ENCODE measurements around the gene KNSTRN.
A peak's percentile ranks its signal among the peaks of the same experiment; 100 is the strongest.

Gene KNSTRN

DNA sequence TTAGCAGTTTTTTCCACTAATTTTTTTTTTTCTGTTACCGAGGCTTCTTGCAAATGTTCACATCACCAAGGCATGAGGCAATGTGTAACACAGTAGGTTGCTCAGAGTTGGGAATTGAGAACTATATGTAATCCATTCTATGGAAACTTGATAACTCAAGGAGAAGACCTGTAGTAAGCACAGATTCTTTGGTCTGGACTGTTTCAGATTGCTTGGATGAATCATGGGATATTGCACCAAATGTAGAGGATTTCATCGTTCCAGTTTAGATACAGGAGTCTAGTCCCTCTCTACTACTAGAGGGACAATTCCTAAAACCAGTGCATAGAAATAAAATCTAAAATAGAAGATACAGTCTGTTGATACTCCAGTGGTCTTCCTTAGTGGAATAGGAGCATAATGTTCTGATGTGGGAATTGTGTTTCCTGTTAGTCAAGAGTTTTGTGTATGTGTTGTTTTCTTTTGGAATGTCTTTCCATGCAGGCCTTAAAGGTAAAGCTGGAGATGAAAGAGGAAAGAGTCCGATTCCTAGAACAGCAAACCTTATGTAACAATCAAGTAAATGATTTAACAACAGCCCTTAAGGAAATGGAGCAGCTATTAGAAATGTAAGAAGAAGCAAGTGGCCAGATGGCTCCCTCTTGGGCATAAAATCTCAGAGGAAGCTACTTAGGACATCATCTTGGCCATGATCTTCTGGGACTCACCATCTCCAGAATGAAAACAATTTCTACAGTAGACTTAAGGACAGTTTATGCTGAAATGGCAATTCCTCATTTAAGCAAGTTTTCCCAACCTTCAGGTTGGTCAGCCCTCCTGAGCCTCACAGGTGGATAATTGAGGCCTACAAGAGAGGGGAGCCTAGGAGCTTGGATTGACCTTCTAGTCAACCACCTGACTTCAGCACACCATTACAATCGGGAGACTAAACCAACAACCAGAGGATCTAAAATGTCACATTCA lies 10.7 kb downstream of the KNSTRN start:
- DNase-seq (ENCODE audit: low read depth in 3 of 3, low spot score in 1 of 3): no peak

DNA sequence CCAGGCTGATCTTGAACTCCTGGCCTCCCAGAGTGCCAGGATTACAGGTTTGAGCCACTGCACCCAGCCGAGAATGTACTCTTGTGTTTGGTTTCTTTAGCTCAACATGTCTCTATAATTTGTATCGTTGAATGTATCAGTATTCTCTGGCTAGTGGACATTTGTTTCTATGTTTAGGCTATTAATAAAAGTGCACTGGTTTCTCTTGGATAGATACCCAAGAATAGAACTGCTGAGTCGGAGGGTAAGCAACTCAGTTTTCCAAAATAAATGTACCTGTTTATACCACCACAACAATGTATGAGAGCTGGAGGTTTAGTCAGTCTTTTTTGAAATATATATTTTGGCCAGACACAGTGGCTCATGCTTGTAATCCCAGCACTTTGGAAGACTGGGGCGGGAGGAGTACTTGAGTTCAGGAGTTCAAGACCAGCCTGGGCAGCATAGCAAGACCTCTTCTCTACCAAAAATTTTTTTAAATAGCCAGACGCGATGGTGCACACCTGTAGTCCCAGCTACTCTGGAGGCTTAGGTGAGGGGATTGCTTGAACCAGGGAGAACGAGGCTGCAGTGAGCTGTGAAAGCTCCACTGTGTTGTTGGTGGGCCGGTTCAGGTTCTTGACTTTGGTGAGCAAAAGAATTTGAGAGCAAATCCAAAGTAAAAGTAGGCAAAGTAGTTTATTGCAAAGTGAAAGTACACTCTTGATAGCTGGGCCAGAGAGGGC lies 15.3 kb downstream of the KNSTRN start:
- DNase-seq (ENCODE audit: low read depth in 3 of 3, low spot score in 1 of 3): no peak

DNA sequence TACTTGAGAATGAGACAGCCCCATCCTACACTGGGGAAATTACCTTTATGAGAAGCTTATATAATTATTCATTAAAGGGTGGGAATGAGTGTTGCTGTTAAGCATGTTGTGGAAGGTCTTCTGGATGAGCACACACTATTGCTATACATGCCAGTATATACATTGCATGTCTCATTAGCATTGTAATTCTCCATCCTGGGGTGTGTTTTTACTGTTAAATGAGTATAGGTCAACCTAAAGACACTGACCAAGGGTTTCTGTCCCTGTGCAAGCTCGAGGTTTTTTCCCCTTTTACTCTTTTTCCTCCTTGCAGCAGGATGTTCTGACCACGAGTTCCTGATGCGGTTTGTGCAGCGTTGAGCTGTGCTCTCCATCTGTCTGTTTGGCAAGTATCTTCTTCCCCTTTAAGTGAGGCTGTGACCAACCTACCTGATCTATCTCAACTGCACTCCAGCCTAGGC lies 15.9 kb downstream of the KNSTRN start:
- no peak for DNase-seq (ENCODE audit: low read depth in 3 of 3, low spot score in 1 of 3)

DNA sequence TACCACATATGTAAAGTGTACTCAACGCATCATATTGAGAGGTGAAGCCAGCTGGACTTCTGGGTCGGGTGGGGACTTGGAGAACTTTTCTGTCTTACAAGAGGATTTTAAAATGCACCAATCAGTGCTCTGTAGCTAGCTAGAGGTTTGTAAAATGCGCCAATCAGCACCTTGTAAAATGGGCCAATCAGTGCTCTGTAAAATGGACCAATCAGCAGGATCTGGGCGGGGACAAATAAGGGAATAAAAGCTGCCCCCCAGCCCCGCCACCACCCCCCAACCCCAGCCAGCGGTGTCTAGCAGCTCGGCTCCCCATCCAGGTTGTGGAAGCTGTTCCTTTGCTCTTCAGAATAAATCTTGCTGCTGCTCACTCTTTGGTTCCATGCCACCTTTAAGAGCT lies 16.8 kb downstream of the KNSTRN start:
- no peak for DNase-seq (ENCODE audit: low read depth in 3 of 3, low spot score in 1 of 3)

DNA sequence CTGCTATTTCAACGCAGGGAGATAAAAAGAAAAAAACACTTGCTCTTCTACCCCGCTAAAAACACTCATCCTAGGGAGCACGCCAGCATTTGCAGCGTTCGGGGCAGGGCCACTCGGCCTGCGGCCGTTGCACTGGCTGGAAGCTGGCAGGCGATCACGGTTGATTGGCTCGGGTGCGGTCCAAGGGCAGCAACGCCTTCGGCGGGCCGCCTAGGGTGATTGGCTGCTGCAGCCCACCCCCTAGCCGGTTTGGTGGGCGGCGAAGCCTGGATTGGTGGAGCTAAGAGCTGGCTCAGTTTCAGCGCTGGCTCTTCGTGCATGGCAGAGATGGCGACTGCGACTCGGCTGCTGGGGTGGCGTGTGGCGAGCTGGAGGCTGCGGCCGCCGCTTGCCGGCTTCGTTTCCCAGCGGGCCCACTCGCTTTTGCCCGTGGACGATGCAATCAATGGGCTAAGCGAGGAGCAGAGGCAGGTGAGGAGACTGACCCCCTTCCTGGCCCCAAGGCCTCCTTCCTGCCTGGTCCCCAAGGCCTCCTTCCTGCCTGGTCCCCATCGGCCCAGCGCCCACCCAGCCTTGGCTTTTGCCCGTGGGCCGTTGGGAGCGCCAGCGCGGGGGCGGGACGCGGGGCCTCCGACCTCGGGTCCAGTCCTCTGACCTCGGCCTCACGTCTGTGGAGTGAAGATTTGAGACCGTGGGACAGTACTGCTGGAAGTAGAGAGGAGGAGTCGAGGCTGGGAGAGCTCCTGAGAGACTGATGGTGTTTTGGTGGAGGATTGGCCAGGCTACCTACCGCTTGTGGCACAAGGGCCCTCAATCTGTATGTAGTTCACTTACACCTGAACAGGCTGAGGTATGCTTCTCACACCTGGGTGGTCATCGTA lies 23.2 kb downstream of the KNSTRN start, which contains the start of gene IVD:
TSS of gene IVD (plus strand) at position 295 of the 881 bp plus-strand sequence. CDS start at position 328, 33 bp downstream.
- DNase-seq (ENCODE audit: low read depth in 3 of 3, low spot score in 1 of 3): peak; percentile 63 to 78 (median 66)

DNA sequence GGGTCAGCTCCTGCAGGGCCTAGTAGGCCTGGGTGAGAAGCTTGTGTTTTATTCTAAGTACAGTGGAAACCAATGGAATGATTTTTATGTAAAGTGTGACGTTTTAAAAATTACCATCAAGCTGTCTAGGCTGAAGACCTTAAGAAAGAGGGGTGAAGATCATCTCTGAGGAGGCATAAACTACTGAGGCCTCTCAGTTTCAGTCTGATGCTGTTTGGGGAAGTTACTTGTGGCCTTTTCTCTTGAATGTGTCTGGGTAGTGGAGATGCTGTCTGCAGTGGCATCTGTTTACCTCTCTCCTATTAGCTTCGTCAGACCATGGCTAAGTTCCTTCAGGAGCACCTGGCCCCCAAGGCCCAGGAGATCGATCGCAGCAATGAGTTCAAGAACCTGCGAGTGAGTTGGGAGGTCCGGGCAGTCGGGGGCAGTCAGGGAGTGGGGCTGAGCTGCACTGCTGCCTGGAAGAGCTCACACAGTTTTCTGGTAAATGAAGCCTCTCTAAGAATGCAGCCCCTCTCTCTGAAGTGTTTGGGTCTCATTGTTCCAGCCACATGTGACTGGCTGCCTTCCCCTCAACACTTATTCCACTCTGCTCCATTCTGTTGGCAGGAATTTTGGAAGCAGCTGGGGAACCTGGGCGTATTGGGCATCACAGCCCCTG lies 24.9 kb downstream of the KNSTRN start:
- DNase-seq (ENCODE audit: low read depth in 3 of 3, low spot score in 1 of 3): no peak

DNA sequence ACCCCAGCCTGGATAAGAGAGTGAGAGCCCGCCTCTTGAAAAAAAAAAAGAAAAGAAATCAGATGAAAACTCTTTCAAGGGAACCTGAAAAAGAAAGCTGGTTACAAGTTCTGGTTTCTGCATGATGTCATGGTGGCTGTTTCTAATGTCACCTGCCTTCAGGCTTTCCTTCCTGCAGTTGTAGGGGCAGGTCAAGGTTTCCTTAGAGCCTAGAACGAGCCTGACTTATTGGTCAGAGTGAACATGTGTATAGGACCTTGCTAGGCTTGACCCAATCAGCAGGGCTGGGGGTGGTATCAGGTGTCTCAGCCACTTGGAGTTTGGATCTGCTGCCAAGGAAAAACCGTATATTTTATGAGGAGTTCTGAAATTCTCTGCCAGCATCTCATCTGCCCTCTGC lies 26.8 kb downstream of the KNSTRN start:
- no peak for DNase-seq (ENCODE audit: low read depth in 3 of 3, low spot score in 1 of 3)

DNA sequence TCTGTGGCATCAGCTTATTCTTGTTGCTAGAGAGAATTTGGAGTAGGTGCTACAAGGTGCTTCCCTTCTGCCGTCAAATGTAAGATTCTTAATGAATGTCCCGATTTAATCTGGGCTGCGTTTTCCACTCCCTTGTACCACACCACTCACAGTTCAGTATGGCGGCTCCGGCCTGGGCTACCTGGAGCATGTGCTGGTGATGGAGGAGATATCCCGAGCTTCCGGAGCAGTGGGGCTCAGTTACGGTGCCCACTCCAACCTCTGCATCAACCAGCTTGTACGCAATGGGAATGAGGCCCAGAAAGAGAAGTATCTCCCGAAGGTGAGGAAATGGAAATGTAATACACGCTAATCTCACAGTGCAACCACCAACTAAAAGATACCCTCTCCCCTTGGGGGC lies 28.0 kb downstream of the KNSTRN start:
- DNase-seq (ENCODE audit: low read depth in 3 of 3, low spot score in 1 of 3): no peak

DNA sequence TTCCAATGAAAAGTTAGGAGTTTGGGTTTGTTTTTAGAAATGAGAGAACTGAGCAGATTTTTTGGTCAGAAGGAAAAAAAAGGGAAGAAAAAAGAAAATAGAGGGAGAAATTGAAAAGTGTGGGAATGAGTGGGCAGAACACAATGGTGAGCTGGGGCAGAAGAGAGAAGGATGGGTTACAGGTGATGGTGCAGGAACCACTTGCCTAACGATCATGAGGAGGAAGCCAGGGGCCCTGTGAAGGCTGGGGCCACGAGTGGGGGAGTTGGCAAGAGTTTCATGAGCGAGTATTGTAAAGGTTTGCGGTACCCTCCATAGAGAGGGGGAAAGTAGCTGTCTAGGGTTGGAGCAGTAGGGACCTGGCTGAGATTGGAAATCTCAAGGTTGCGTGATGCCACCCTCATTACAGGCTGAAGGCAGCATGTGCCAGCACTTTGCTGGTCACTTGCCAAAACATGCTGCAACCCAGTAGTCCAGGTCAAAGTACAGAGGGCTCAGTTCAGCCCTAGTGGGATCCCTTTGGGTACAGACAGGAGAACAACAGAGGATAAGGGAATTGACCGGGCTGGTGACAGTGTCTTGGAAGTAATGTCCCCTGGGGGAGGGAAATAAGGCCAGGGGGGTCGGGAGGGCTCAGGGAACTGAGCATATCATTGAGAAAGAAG lies 29.7 kb downstream of the KNSTRN start:
- no peak for DNase-seq (ENCODE audit: low read depth in 3 of 3, low spot score in 1 of 3)

DNA sequence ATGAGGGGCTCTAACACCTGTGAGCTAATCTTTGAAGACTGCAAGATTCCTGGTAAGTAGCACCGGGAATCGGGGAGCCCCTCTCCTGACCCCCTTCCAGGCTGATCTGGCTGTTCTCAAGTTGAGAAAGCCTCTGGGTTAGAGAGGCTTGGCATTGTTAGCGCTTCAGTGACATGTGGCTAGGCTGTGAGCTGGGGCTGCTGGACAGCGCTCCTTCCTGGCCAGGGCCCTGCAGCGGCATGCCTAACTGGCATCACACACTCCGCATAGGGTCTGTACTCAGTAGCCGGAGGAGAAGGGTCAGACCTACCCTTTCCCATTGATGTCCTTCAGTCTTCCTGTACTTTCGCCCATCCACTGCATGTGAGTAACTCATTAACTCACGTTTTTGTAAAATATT lies 30.5 kb downstream of the KNSTRN start:
- DNase-seq (ENCODE audit: low read depth in 3 of 3, low spot score in 1 of 3): no peak

DNA sequence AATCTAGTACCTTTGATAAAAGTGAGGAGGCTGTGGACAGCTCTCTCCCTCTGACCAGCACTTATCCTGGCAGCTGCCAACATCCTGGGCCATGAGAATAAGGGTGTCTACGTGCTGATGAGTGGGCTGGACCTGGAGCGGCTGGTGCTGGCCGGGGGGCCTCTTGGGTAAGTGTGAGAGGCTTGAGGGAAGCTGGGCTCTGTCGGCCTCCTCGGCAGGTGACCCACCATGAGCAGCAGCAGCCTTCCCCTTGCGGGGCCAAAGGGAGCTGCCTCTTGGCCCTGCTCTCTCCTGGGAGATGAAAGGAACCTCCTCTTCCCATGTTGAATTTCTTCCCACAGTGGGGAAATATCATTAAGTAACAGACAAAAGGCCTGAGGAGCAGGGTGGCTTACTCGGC lies 32.3 kb downstream of the KNSTRN start:
- DNase-seq (ENCODE audit: low read depth in 3 of 3, low spot score in 1 of 3): no peak

DNA sequence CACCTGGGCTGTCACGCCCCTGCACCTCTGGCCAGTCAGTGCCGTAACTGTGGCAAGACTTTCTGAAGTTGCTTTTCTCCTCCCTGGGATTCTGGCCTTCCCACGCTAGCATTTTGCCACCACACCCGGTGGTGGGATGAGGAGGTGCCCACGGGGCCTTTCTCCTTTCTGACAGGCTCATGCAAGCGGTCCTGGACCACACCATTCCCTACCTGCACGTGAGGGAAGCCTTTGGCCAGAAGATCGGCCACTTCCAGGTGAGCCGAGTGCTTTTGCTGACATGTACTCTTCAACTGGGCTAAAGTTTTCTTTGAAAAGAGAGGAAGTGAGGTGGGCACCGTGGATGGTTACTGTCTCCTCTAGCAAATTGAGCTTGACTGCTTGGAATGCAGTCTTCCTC lies 32.7 kb downstream of the KNSTRN start:
- no peak for DNase-seq (ENCODE audit: low read depth in 3 of 3, low spot score in 1 of 3)

DNA sequence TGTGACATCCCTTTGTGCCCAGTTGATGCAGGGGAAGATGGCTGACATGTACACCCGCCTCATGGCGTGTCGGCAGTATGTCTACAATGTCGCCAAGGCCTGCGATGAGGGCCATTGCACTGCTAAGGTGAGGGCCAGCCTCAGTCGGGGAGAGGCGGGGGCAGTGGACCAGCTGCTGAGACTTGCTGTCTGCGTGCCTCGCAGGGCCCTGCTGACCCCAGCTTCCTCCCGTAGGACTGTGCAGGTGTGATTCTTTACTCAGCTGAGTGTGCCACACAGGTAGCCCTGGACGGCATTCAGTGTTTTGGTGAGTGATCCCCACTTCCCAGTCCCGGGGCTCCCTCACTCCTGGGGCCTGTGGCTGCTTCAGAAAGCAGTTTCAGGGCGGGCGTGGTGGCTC lies 33.5 kb downstream of the KNSTRN start:
- no peak for DNase-seq (ENCODE audit: low read depth in 3 of 3, low spot score in 1 of 3)

DNA sequence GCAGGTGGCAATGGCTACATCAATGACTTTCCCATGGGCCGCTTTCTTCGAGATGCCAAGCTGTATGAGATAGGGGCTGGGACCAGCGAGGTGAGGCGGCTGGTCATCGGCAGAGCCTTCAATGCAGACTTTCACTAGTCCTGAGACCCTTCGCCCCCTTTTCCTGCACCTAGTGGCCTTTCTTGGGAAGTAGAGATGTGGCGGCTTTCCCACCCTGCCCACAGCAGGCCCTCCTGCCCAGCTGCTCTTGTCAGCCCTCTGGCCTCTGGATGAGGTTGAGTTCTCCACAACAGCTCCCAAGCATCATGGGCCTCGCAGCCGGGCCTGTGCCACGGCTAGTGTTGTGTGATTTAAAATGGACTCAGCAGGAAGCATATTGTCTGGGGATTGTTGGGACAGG lies 35.6 kb downstream of the KNSTRN start:
- no peak for DNase-seq (ENCODE audit: low read depth in 3 of 3, low spot score in 1 of 3)

DNA sequence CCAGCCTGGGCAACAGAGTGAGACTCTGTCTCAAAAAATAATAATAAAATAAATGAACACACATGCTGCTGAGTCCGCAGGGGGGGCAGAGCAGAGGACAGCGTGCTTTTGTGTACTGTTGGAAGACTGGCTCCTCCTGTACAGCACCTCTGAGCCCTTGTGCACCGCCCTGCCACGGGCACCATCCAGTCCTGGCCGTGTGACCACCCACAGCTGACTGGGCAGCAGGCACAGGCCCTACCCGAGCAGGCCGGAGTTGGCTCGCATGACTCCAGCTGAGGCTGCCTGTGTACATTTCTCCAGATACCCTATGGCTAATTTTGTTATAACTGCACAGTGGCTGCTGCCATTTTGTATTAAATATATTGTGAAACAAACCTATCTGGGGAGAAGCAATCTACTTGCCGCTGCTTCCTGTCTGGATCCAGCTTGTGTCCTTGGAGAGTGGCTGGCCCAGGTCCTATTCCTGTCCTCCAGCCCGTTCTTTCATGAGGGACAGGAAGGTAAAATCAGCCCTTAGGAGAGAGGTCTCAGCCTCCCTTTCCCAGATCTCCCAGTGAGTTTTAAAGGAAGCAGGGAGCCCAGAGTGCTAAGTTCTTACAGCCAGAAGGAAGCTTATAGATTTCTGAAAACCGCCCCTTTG lies 37.7 kb downstream of the KNSTRN start:
- no peak for DNase-seq (ENCODE audit: low read depth in 3 of 3, low spot score in 1 of 3)

DNA sequence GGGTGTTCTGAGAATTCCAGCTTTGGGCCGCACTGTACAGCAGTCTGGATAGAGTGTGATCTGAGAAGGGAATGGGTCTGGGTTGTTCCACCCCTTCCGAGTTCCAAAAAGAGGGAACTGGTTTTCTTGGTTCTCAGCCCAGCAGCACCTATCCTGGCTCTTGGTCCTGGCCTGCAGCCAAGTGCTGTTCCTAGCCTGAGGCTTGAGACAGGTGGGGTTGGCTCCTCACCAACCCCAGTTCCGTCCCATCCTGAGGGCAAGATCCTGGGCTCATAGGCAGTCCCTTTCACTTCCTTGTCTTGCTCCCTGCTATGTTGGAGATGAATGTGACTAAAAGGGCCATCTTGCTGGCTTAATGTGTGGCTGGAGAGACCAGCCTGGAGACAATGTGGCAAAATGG lies 38.3 kb downstream of the KNSTRN start:
- DNase-seq (ENCODE audit: low read depth in 3 of 3, low spot score in 1 of 3): no peak

DNA sequence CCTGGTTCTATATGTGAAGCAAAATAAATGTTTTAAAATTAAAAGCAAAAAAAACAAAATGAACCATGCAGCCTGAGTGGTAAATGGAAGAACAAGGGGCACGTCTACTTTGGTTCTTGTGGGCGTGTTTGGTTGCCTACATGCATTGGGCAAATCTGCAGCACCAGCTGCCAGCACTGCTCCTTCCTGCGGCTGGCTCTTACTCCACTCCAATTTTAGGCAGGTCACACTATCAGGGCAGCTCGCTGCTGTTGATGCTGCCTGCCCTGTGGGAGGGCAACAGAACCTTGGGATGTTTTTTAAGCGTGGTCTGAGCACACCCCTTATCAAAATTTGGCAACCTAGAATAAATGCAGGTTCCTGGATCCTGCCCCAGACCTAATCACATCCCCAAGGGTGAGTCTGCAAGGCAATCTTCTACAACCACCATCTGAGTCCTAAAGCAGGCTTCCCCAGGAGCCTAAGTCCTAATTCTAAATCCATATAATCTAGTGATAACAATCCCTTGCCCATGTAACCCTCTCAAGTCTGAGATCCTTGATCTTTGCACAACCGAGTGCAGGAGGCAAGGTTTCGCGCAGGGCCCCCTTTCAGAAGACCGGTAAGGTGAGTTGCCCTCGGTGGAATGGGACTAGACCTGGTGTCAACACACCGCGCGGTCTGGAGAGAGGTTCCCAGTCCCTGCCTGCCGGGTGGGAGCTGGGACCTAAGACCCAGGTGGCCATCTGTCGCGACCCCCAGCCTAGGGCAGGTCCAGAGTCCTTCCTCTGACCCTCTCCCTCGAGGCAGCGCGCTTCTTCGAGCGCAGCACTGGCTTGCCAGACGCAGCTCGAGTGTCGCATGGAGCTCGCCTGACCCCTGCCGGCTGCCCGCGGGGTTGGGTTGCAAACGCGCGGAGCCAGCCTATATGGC lies 39.0 kb downstream of the KNSTRN start:
- peak; percentile 46 to 78 (median 54) for DNase-seq (ENCODE audit: low read depth in 3 of 3, low spot score in 1 of 3)

DNA sequence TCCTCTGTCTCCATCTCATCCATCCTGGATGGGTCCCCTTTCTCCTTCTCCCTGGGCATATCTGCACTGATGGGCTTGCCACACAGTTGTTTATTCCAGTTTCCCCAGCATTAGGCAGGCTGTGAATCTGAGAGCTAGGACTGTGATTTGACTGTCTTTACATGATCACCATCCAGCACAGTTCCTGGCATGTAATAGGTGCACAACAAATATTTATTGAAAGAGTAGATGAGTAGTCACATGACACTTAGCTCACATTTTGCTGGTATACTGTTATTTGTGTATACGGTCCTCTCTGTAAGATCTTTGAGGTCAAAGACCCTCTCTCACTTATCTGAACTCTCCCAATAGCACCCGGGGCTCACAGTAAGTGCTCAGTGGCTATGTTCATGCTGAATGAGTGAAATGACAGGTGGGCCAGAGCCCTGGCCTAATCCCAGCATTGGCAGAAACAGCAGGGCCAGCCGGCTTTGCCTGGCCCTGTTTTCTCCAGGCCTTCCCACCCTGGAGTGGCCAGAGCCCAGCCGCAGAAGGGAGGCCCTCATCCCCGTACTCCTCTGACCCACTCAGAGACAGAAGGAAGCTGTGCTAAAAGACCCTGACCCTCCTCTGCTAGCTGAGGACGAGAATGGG lies 42.1 kb downstream of the KNSTRN start:
- no peak for DNase-seq (ENCODE audit: low read depth in 3 of 3, low spot score in 1 of 3)
